OCI-LY3 (cell line): ENCODE data around the gene ZNF502.

ENCODE experiments used
- H2AFZ ChIP-seq: fragments of 200-600, 300-600 bp; shearing (Covaris generic); 2 replicates; pipeline ENCODE4 v1.6.0; 2014; ENCODE audit warnings: antibody characterized with exemption, low read depth, low read length
- H3K27ac ChIP-seq: fragments of 200-600, 300-600 bp; sonication (generic); 2 replicates; pipeline ENCODE4 v1.5.1; 2014; ENCODE audit warnings: mild to moderate bottlenecking, low read length, moderate library complexity, mixed read lengths
- H3K27me3 ChIP-seq: fragments of 200-600, 300-600 bp; sonication (generic); 2 replicates; pipeline ENCODE4 v1.6.1; 2014; ENCODE audit warnings: low read depth, low read length, mixed read lengths
- H3K36me3 ChIP-seq: fragments of 200-600, 300-600 bp; sonication (generic); replicated peaks from 2 replicates; pipeline ENCODE3; 2014; ENCODE audit warnings: low read depth, low read length, mixed read lengths
- H3K4me1 ChIP-seq: fragments of 300-600, 200-600 bp; sonication (generic); 2 replicates; pipeline ENCODE4 v1.6.1; 2014; ENCODE audit warnings: low read length, mixed read lengths
- H3K4me2 ChIP-seq: fragments of 200-600, 300-600 bp; sonication (generic); 2 replicates; pipeline ENCODE4 v1.6.1; 2014; ENCODE audit warnings: low read length, mixed read lengths
- H3K4me3 ChIP-seq: fragments of 300-600, 200-600 bp; sonication (generic); 2 replicates; pipeline ENCODE4 v1.5.1; 2014; ENCODE audit warnings: antibody characterized with exemption, mild to moderate bottlenecking, low read length, moderate library complexity
- H3K79me2 ChIP-seq: fragments of 300-600, 200-600 bp; shearing (Covaris generic); 2 replicates; pipeline ENCODE4 v1.6.1; 2014; ENCODE audit warnings: mild to moderate bottlenecking, low read length, mixed read lengths
- H3K9ac ChIP-seq: fragments of 300-600, 200-600 bp; shearing (Covaris generic); 2 replicates; pipeline ENCODE4 v1.6.0; 2014; ENCODE audit warnings: mild to moderate bottlenecking, low read length, moderate library complexity
- H3K9me3 ChIP-seq: fragments of 200-600, 300-600 bp; shearing (Covaris generic); 2 replicates; pipeline ENCODE4 v1.6.1; 2014; ENCODE audit warnings: low read length, mixed read lengths; ENCODE audit not compliant: insufficient read depth
- H4K20me1 ChIP-seq: fragments of 200-600, 300-600 bp; sonication (generic); 2 replicates; pipeline ENCODE4 v1.6.1; 2016; ENCODE audit warnings: low read length, mixed read lengths; ENCODE audit not compliant: insufficient read depth
- CTCF ChIP-seq: fragments of 200-600, 300-600 bp; sonication (generic); IDR thresholded peaks from 2 replicates; pipeline ENCODE4 v1.5.1; 2014; ENCODE audit warnings: antibody characterized with exemption, low read length, low read depth
- EZH2phosphoT487 ChIP-seq: fragments of 200-600 bp; shearing (Covaris generic); IDR thresholded peaks from 2 replicates; pipeline ENCODE4 v1.6.1; 2018; ENCODE audit warnings: antibody characterized with exemption, mixed run types, low read depth

Gene ZNF502

GRCh38 chr3:44674211-44674610 is 38.2 kb upstream of the ZNF502 start:
- H3K36me3 ChIP-seq: no peaks in the 10 kb centered on the region
- H3K9me3 ChIP-seq: no peaks in the 10 kb centered on the region
- no peaks in the 10 kb centered on the region for H4K20me1 ChIP-seq
- TF ChIP-seq CTCF (no peak), EZH2phosphoT487 (no peak)
- H3K4me1 ChIP-seq: no peaks in the 10 kb centered on the region
- no peak overlapping the region for H2AFZ ChIP-seq
- no peak overlapping the region for H3K9ac ChIP-seq
- H3K27ac ChIP-seq: no peak overlapping the region
- H3K4me3 ChIP-seq: no peak overlapping the region
- H3K79me2 ChIP-seq: no peaks in the 10 kb centered on the region
- H3K27me3 ChIP-seq: no peaks in the 10 kb centered on the region
- no peak overlapping the region for H3K4me2 ChIP-seq

- H2AFZ ChIP-seq: no peak overlapping the region
- H3K27ac ChIP-seq: no peak overlapping the region
- H3K9me3 ChIP-seq: no peaks in the 10 kb centered on the region
- no peak overlapping the region for H3K4me3 ChIP-seq
- H3K4me1 ChIP-seq: no peaks in the 10 kb centered on the region
- no peaks in the 10 kb centered on the region for H3K36me3 ChIP-seq
- no peaks in the 10 kb centered on the region for H3K27me3 ChIP-seq
- TF ChIP-seq EZH2phosphoT487: no peak
- no peak for TF ChIP-seq CTCF
- no peak overlapping the region for H3K4me2 ChIP-seq
- H4K20me1 ChIP-seq: no peaks in the 10 kb centered on the region
- H3K9ac ChIP-seq: no peak overlapping the region
- H3K79me2 ChIP-seq: no peaks in the 10 kb centered on the region
These were observed 33.9 kb upstream of the ZNF502 start for GRCh38 chr3:44678480-44679116.

- H3K4me1 ChIP-seq: no peaks in the 10 kb centered on the region
- no peak for TF ChIP-seq EZH2phosphoT487
- no peak for TF ChIP-seq CTCF
- H3K4me3 ChIP-seq: no peak overlapping the region
- H3K79me2 ChIP-seq: no peaks in the 10 kb centered on the region
- no peak overlapping the region for H3K27ac ChIP-seq
- no peak overlapping the region for H3K9ac ChIP-seq
- no peaks in the 10 kb centered on the region for H4K20me1 ChIP-seq
- no peak overlapping the region for H2AFZ ChIP-seq
- H3K4me2 ChIP-seq: no peak overlapping the region
- H3K27me3 ChIP-seq: no peaks in the 10 kb centered on the region
- no peaks in the 10 kb centered on the region for H3K36me3 ChIP-seq
- H3K9me3 ChIP-seq: 0 out of 2 replicates have a peak, but pooled peaks cover 3% of the 10 kb centered on the region
These were observed 31.5 kb upstream of the ZNF502 start for GRCh38 chr3:44680921-44681455.

GRCh38 chr3:44682182-44682896 is 30.1 kb upstream of the ZNF502 start:
- Histone ChIP-seq H4K20me1 (no peaks in the 10 kb centered on the region), H3K4me2 (no peak overlapping the region), H3K27me3 (no peaks in the 10 kb centered on the region), H3K79me2 (no peaks in the 10 kb centered on the region), H3K4me3 (no peak overlapping the region), H3K4me1 (no peaks in the 10 kb centered on the region), H3K27ac (no peak overlapping the region), H3K36me3 (no peaks in the 10 kb centered on the region), H3K9ac (no peak overlapping the region), H3K9me3 (0 out of 2 replicates have a peak, but pooled peaks cover 3% of the 10 kb centered on the region), H2AFZ (no peak overlapping the region)
- TF ChIP-seq EZH2phosphoT487: no peak
- no peak for TF ChIP-seq CTCF
